Stimulated activated CD4-positive, alpha-beta T cell treated with anti-CD3 and anti-CD28 coated beads, TNF-alpha, amount 100 ng/mL, for 1 hour (primary cell): ENCODE measurements around the gene TMTC2.

Source experiments
- DNase-seq, 3 donors: peaks; one replicate each; pipeline ENCODE4 v3.0.0-alpha.2; 2020; ENCODE audit warnings: low read depth in 3 of 3, low spot score in 1 of 3

The TMTC2 gene

DNA sequence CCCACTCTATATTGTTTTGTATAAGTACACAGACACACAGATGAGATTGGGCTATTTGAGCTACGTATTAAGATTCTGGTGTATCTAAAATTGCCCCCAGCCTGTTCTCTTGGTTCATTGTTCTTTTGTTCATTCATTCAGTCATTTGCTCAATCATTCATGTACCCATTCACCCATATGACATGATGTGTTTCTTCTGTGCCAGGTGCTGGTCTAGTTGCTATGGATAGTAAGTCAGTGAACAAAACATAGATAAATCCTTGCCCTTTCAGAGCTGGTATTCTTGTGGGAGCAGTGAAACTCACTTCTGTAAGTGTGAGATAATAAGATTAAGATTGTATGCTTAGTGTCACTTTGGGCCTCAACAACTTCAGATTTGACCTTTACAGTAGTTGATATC, 191.3 kb downstream of the TMTC2 start:
- no peak for DNase-seq

DNA sequence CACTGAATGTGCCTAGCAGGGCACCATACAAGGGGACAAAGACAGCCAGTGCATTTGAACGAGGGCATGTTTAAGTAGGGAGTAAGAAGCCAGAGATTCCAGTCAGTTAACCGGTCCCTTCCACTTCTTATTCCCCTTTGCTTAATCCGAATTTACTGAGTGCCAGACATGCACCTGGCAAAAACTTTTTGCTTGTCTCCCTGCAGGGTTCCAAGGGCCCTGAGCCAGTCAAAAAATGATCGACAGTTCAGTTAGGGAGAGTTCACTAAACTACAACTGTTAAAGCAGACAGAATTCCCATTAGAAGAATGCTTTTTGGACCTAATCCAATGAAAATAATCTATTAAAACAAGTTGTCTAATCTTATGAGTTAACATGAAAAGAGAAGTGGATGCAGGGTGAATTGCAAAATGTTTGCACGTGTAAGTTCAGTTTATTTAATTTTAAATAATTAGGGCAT, 193.8 kb downstream of the TMTC2 start:
- no peak for DNase-seq

DNA sequence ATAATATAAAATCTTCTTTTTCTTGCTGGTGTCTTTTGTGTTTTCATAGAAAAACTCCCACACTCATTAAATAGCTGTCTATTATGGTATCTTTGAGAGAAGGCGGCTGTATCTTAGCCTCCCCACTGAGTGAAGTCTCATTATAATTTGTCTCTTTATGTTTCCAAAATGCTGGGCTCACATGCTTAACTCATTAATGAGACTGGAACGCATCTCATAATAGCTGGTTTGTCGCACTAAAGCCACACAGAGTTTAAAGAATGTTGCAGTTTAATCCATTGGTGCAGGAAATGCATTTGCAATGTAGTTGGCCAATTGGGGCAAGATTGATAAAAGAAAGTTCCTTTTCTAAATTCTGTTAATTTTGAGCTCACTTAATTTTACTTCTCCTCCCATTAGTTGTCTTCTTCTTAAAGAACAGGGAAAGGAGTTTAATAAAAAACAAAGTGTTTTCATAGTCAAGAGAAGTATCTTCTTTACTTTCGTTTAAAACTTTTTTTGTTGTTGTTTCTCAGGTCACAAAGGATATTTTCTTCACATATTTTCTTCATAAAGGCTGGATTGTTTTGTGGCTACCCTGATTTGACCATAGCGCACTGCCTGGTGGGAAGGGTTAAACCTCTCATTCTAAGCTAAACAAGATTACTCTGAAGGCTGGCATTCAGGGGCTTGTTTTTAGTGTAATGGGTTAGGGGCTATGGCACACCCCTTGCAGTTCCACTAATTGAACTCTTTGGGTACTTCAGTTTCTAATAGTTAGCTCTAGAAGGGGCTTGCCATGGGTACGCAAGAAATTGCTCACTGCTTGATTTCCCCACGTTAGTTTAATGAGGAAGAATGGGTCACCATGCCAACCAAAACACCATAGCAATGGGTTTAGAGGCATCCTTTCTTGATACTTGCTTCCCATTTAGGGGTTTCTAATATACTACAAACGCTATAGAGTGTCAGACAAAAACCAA, 197.0 kb downstream of the TMTC2 start:
- DNase-seq = no peak

DNA sequence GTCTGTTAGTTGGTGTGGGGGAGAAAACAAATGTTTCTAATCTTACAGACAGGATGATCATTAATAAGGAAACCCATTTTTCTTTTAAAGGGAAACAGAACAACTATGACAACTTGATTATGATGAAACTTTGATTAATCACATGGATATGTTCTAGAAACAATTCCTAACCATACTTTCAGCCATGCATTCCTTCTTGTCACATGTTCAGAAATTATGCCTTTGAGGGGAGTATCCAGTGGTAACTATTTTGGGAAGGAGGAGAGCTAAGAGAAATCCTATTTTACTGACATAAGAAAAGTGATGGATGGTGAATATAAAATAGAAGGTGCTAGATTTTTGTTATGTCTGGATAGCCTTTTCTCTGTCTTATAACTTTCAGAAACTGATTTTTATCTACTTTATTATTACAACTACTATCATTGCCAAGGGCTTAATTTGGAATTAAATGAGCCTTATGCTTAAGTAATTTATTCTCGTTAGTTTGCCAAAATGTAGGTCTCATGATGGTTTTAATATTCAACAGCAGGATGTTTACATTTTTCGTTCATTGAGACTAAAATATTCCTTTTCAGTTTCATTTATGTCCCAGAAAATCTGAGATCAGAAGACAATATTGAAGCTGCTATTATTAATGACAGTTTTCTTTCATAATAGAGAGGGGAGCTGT, 200.1 kb downstream of the TMTC2 start:
- no peak for DNase-seq

DNA sequence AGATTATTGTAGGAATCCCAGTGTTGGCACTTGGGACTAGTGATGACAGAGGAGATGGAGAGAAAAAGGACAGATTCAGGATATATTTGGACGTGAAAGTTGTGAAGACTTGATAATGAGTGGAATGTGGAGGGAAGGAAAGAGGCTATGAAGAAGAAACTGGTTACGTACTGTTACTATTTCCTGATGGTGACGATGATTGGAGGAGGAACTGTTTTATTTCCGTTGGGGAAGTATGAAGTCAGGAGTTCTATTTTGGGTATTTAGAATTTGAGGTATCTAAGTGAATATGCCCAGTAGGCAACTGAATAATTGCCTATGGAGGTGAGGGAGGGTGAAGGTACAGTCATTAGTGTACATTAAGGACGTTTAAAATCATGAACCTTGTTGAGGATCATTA, 207.2 kb downstream of the TMTC2 start:
- DNase-seq = no peak

DNA sequence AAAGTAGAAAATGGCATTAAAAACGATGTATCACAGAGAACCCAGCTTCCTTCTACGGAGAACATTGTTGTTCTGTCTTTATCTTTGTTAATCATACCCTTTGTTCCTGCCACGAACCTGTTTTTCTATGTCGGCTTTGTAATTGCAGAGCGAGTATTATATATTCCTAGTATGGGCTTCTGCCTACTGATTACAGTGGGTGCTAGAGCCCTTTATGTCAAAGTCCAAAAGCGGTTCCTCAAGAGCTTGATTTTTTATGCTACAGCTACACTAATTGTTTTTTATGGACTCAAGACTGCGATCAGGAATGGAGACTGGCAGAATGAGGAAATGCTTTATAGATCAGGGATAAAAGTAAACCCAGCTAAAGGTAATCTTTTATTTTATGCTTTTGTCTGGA, 209.6 kb downstream of the TMTC2 start:
- no peak for DNase-seq

DNA sequence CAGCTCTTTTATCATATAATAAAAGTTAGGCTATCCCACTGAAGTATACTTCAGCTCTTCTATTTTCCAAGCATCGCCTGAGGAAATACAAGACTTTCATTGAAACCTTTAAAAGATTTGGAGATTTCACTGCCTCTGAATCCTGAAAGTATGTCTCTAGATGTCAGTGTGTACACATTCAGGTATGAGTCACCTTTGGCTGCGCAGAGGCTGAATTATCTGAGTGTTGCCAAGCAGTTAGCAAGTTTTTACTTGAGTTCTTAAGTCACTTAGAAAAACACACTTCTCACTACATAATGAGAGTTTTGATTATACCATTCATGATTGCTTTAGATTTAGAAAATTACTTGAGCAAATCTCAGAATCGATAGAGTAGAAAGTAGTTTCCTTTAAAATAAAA, 210.3 kb downstream of the TMTC2 start:
- DNase-seq = no peak

- DNase-seq = no peak
Observed at GRCh38 chr12:82898441-82898840, 211.7 kb downstream of the TMTC2 start.

DNA sequence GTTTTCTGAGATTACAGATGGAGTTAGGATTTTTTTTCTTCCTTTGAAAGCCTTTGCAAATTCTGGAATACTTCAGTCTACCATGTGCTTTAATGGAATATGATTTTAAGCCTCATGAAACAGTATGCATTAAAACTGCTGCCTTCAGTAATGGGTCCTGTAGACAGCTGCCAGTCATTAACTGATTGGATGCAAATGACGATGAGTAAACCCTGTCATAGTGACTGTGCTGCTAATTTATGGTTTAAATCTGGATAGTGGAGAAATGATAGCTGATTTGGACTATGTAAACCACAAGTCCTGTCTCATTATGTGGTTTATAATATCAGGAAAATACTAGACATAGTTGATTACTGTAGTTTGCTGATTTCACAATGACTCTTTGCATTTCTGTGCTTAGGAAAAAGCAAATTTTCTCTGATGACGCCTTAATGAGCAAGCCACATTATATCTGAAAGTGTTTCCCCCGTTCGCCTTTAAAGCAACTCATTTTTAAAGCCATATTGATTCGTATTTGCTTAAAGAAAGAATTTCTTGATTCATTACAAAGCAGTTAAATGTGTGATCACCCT, 217.6 kb downstream of the TMTC2 start:
- DNase-seq = no peak

- DNase-seq = no peak
Observed at GRCh38 chr12:82910246-82910893, 223.7 kb downstream of the TMTC2 start.

GRCh38 chr12:82912406-82912805, 225.7 kb downstream of the TMTC2 start:
- no peak for DNase-seq

- no peak for DNase-seq
Observed at GRCh38 chr12:82919388-82920054, 232.8 kb downstream of the TMTC2 start.

DNA sequence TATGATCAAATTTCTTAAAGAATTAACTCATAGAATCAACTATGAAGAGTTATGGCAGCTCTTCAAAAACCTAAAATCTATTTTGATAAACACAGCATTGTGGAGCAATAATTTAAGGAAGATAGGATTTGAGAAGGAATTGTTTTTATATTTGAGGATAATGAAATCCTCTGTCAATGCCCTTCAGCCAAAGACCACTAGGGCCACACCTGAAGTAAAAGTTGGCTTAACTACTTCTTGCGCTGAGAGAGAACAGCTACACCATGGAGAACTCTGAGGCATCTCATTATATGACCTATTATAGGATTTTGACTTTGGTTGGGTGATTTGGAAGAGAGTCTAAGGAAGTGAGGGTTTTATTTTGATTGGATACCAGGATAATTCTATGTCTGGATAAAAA, 237.2 kb downstream of the TMTC2 start:
- DNase-seq = no peak

DNA sequence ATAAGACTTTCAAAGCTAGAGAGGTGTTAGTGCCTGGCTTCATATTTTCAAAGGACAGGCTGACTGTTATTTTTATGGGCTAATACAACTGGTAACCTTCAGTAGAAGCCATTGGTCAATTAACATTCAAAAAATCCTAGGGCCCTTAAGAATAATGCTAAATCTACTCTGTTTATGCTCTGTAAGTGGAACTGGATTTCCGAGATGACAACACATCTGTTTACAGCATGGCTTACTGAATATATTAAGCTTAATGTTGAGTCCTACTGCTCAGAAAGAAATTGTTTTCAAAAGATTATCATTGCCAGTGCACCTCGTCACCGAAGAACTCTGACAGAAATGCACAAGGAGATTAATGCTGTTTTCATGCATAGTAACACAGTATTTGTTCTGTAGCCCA, 239.9 kb downstream of the TMTC2 start:
- DNase-seq = no peak

- DNase-seq = no peak
Observed at GRCh38 chr12:82930301-82930700, 243.6 kb downstream of the TMTC2 start.

DNA sequence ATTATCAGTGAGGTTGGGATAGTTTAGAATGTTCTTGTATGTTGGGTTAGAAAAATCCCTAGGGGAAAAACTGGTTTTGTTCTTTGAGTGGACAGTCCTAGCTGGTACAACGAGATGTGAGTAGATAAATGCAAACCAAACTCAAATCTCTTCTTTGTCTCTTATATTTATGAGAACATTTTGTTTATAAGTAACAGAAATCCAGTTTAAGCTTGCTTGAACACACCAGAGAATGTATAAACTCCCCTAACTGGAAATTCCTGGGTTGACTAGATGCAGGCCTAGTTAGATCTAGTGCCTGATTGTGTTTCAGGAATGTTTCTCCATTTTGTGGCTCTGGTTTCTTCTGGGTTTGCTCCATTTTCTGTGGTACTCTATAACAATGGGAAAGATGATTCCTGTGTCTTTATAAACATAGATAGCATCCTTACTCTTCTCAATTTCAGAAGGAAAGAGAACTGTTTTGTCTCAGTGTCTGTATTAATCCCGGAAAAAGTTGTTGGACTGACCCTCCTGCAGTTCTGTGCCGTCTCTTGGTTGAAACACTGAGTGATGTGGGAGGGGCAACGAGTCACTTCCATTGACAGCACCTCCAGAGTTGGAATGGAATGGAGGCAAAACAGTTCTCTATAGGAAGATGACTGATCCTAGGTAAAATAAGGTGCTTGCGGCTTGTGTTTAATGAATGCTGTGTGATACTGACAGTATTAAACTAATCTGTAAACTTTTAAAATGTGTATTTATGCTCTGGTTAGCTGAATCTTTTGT, 244.8 kb downstream of the TMTC2 start:
- no peak for DNase-seq

DNA sequence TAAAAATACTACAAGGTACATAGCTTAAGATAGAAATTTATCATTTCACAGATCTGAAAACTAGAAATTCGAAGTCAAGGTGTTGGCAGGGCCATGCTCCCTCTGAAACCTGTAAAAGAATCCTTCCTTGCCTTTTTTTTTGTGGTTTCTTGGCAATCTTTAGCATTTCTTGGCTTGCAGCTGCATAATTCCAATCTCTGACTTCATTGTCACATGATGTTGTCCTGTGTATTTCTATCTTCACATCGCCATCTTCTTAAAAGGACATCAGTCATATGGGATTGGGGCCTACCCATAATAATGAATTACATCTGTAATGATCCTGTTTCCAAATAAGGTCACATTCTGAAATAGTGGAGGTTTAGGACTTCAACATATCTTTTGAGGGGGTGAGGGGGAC, 250.4 kb downstream of the TMTC2 start:
- no peak for DNase-seq

GRCh38 chr12:82942521-82942920, 255.8 kb downstream of the TMTC2 start:
- DNase-seq = no peak

DNA sequence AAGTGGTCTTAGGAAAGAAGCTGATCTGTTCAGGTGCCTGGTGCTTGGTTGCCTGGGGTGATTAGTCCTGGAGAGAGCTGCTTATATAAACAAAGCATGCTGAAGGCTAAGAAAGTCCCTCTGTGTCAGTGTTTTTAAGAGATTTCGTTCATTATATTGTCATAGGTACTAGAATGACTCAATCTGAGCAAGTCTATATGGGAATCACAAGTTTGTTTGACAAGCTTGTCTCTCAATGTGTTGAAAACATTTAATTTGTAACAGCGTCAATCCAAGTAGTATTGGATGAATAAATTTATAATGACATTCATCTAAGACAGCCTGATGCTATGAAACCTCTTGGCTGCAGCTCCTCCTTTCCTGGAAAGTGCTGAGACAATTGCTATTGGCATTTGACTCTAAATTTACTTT, 256.3 kb downstream of the TMTC2 start:
- DNase-seq = no peak

- no peak for DNase-seq
Observed at GRCh38 chr12:82948491-82948890, 261.8 kb downstream of the TMTC2 start.
